HCT116 (cell line): ENCODE measurements around the gene GUK1. TPM values are rescaled to one million over a fixed set of nuclear protein-coding genes. Genes with fewer than 3 reads are reported as not detected.

Experiments used
- ATAC-seq: fragments of 200-7000 bp; cut with Tn5 transposase; 2 replicates; pipeline ENCODE4 v1.9.1; 2020; ENCODE audit warnings: mild to moderate bottlenecking, moderate library complexity
- BruUV-seq: library from RNA; stranded (reverse); fragments of 400-500 nt; replicated peaks from 2 replicates; lab custom pipeline; 2021; lab: Mats Ljungman, UMichigan
- CTCF ChIA-PET: fragments of 300-600 bp; sonication (Branson Sonifier 250); formaldehyde crosslinking; loops from one replicate; lab custom pipeline; 2021; ENCODE audit warnings: antibody characterized with exemption; lab: Charles Lee
- POLR2A ChIA-PET: fragments of 300-600, 350-600 bp; sonication (Branson Sonifier 250); formaldehyde crosslinking; loops from one replicate; lab custom pipeline; 2021; ENCODE audit warnings: antibody characterized with exemption; lab: Charles Lee
- RAD21 ChIA-PET, 2 experiments: fragments of 300-600 bp; sonication (Branson Sonifier 250); formaldehyde crosslinking; loops; one replicate each; lab custom pipeline; 2023; ENCODE audit warnings: low total read pairs in 2 of 2; ENCODE audit not compliant: uncharacterized antibody in 2 of 2, unreplicated experiment in 2 of 2, low non-redundant PET in 1 of 2; lab: Charles Lee
- DNase-seq: peaks from one replicate; pipeline ENCODE4 v3.0.0-alpha.2; 2010; ENCODE audit warnings: low read depth, low spot score
- H2AFZ ChIP-seq: fragments of 200-600 bp; shearing (Covaris generic), sonication (generic); 2 replicates; pipeline ENCODE4 v1.6.1; 2017; ENCODE audit warnings: low read depth, mixed run types, mixed read lengths, antibody characterized with exemption, low read length; ENCODE audit not compliant: poor library complexity, severe bottlenecking
- H3K27ac ChIP-seq: 2 replicates; pipeline ENCODE4 v1.5.1; 2012; ENCODE audit warnings: low read depth, low read length
- H3K27me3 ChIP-seq: fragments of 200-600 bp; sonication (generic); 2 replicates; pipeline ENCODE4 v1.6.1; 2016; ENCODE audit warnings: mixed run types, low read length, mixed read lengths; ENCODE audit not compliant: insufficient read depth
- H3K36me3 ChIP-seq, 2 experiments: fragments of 200-500 bp in 1 of 2; fragments of 200-600 bp in 1 of 2; sonication (Bioruptor generic) in 1 of 2; sonication (generic) in 1 of 2; 2 replicates each; pipeline versions ENCODE4 v1.5.1 to v1.6.1; 2014 to 2016; ENCODE audit warnings: low read length in 2 of 2, inconsistent platforms in 1 of 2, mixed read lengths in 1 of 2, mixed run types in 1 of 2; ENCODE audit not compliant: insufficient read depth in 2 of 2, control insufficient read depth in 1 of 2
- H3K4me1 ChIP-seq, 2 experiments: fragments of 200-600 bp in 1 of 2; sonication (generic) in 1 of 2; 2 replicates each; pipeline versions ENCODE4 v1.5.1 to v1.6.1; 2012 to 2017; ENCODE audit warnings: low read length in 2 of 2, inconsistent platforms in 1 of 2, mild to moderate bottlenecking in 1 of 2, mixed read lengths in 1 of 2, mixed run types in 1 of 2, moderate library complexity in 1 of 2; ENCODE audit not compliant: insufficient read depth in 2 of 2, control insufficient read depth in 1 of 2
- H3K4me2 ChIP-seq: fragments of 200-600 bp; sonication (generic); 2 replicates; pipeline ENCODE4 v1.6.1; 2017; ENCODE audit warnings: mixed run types, low read length, mixed read lengths
- H3K4me3 ChIP-seq, 2 experiments: fragments of 200-600 bp in 1 of 2; sonication (generic) in 1 of 2; replicated peaks in 1 of 2; 2 replicates each; pipeline ENCODE4 v1.5.1; 2011 to 2016; ENCODE audit warnings: low read length in 2 of 2, control low read depth in 1 of 2, low read depth in 1 of 2, mild to moderate bottlenecking in 1 of 2, mixed read lengths in 1 of 2, mixed run types in 1 of 2
- H3K79me2 ChIP-seq: fragments of 200-600 bp; sonication (generic); 2 replicates; pipeline ENCODE4 v1.6.1; 2017; ENCODE audit warnings: mild to moderate bottlenecking, mixed run types, low read length, moderate library complexity, mixed read lengths; ENCODE audit not compliant: insufficient read depth
- H3K9ac ChIP-seq: fragments of 200-600 bp; sonication (generic); 2 replicates; pipeline ENCODE4 v1.6.1; 2016; ENCODE audit warnings: low read length, mixed read lengths
- H3K9me2 ChIP-seq: fragments of 200-600 bp; sonication (generic), shearing (Covaris generic); 2 replicates; pipeline ENCODE4 v1.6.1; 2017; ENCODE audit warnings: mixed run types, mild to moderate bottlenecking, moderate library complexity; ENCODE audit not compliant: insufficient read depth
- H3K9me3 ChIP-seq, 2 experiments: fragments of 200-500 bp in 1 of 2; fragments of 200-600 bp in 1 of 2; sonication (Bioruptor generic) in 1 of 2; sonication (generic) in 1 of 2; 2 replicates each; pipeline ENCODE4 v1.6.1; 2014 to 2017; ENCODE audit warnings: low read length in 2 of 2, mixed read lengths in 2 of 2, inconsistent platforms in 1 of 2, low read depth in 1 of 2, mild to moderate bottlenecking in 1 of 2, mixed run types in 1 of 2, moderate library complexity in 1 of 2; ENCODE audit not compliant: control insufficient read depth in 1 of 2, insufficient read depth in 1 of 2
- H4K20me1 ChIP-seq: fragments of 200-600 bp; sonication (generic), shearing (Covaris generic); 2 replicates; pipeline ENCODE4 v1.6.1; 2017; ENCODE audit warnings: mixed run types, mild to moderate bottlenecking, moderate library complexity; ENCODE audit not compliant: insufficient read depth
- CBX3 ChIP-seq: IDR thresholded peaks from 2 replicates; pipeline ENCODE4 v1.6.1; 2012; ENCODE audit warnings: low read depth
- EGR1 ChIP-seq: IDR thresholded peaks from 2 replicates; pipeline ENCODE4 v1.6.1; 2012; ENCODE audit warnings: low read depth
- ELF1 ChIP-seq: IDR thresholded peaks from 2 replicates; pipeline ENCODE4 v1.6.1; 2012; ENCODE audit warnings: low read depth, borderline replicate concordance
- EZH2phosphoT487 ChIP-seq: fragments of 200-600 bp; IDR thresholded peaks from 2 replicates; pipeline ENCODE4 v1.6.1; 2018; ENCODE audit warnings: antibody characterized with exemption, borderline replicate concordance
- FOSL1 ChIP-seq: IDR thresholded peaks from 2 replicates; pipeline ENCODE4 v1.6.1; 2012; ENCODE audit warnings: low read depth
- POLR2AphosphoS5 ChIP-seq: IDR thresholded peaks from 2 replicates; pipeline ENCODE4 v1.6.1; 2011; ENCODE audit warnings: mild to moderate bottlenecking, low read depth, low read length, moderate library complexity
- RAD21 ChIP-seq: IDR thresholded peaks from 2 replicates; pipeline ENCODE4 v1.6.1; 2012; ENCODE audit warnings: low read depth, mild to moderate bottlenecking
- SIN3A ChIP-seq: IDR thresholded peaks from 2 replicates; pipeline ENCODE4 v1.6.1; 2012; ENCODE audit warnings: low read depth
- SRF ChIP-seq: IDR thresholded peaks from 2 replicates; pipeline ENCODE4 v1.6.1; 2012; ENCODE audit warnings: low read depth
- intact Hi-C: fragments of 100-400 bp; cut with micrococcal nuclease; formaldehyde crosslinking; loops from 2 replicates; pipeline ENCODE4 v1.10.0; 2022
- total RNA-seq: library from RNA; stranded (reverse); gene quantifications from one replicate; pipeline ENCODE4 v1.2.1, GENCODE V29; 2021; ENCODE audit not compliant: unreplicated experiment
- TF ChIP-seq, protein P1 (sequence below): IDR thresholded peaks from 2 replicates; pipeline ENCODE4 v1.6.1; 2012; ENCODE audit warnings: low read depth
- TF ChIP-seq, protein P2 (sequence below): IDR thresholded peaks from 2 replicates; pipeline ENCODE4 v1.6.1; 2011; ENCODE audit warnings: mild to moderate bottlenecking, low read length, moderate library complexity; ENCODE audit not compliant: insufficient replicate concordance; ENCODE audit errors: extremely low read depth
- TF ChIP-seq, protein P3 (sequence below), 3 experiments: fragments of 200-600 bp in 1 of 3; sonication (generic) in 1 of 3; IDR thresholded peaks in 2 of 3; conservative IDR thresholded peaks in 1 of 3; 2 replicates each; pipeline ENCODE4 v1.5.1; 2012 to 2017; ENCODE audit warnings: low read depth in 2 of 3, low read length in 2 of 3, antibody characterized with exemption in 1 of 3, borderline replicate concordance in 1 of 3, control low read depth in 1 of 3, mild to moderate bottlenecking in 1 of 3, mixed read lengths in 1 of 3, mixed run types in 1 of 3, moderate library complexity in 1 of 3; ENCODE audit not compliant: insufficient read depth in 1 of 3

Gene GUK1
- total RNA-seq, 1 experiment from 2014 or later, result 145 TPM

DNA sequence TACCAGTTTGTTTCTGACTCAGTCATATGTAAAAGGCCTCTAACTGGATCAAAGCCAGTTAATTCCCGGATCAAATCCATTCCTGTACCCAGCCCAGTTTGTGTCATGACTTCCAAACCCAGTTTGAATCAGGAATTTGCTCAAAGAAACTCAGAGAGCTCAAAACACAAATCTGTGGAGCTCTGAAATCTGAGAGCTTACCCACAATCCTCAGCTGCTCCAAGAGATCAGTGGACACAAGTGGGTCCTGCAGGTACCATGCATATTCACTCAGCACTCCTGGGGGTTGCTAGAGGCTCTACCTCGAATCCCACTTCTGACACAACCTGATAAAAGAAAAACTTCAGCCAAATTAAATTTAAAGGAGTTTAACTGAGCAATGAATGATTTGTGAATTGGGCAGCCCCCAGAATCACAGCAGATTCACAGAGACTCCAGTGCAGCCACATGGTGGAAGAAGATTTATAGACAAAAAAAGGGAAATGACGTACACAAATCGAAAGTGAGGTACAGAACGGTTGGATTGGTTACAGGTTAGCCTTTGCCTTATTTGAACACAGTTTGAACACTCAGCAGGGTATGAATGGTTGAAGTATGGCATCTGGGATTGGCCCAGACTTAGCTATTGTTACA is 19.1 kb upstream of the GUK1 start:
- H3K4me2 ChIP-seq, result no peak overlapping the region
- H3K27ac ChIP-seq, result no peak overlapping the region
- intact Hi-C loops, result no loop called here
- peaks cover 0 to 5% of the 10 kb centered on the region in 2 experiments; a peak in 2 of 4 replicates for H3K9me3 ChIP-seq
- no peaks in the 10 kb centered on the region for H3K9me2 ChIP-seq
- no peaks in the 10 kb centered on the region for H4K20me1 ChIP-seq
- ChIA-PET RAD21 (no interaction called here), CTCF (interaction anchor here (2.5 kb wide), 1 partner anchor 10 kb away, joined by 8 read pairs; no protein-coding TSS in a partner anchor), POLR2A (no interaction called here)
- H3K36me3 ChIP-seq, result no peaks in the 10 kb centered on the region
- BruUV-seq, result no TSS peak
- no peak overlapping the region for H2AFZ ChIP-seq
- TF ChIP-seq FOSL1, result no peak
- no peak for TF ChIP-seq EGR1
- no peak for TF ChIP-seq SRF
- no peak for TF ChIP-seq POLR2AphosphoS5
- TF ChIP-seq RAD21, result no peak
- TF ChIP-seq, protein P1, sequence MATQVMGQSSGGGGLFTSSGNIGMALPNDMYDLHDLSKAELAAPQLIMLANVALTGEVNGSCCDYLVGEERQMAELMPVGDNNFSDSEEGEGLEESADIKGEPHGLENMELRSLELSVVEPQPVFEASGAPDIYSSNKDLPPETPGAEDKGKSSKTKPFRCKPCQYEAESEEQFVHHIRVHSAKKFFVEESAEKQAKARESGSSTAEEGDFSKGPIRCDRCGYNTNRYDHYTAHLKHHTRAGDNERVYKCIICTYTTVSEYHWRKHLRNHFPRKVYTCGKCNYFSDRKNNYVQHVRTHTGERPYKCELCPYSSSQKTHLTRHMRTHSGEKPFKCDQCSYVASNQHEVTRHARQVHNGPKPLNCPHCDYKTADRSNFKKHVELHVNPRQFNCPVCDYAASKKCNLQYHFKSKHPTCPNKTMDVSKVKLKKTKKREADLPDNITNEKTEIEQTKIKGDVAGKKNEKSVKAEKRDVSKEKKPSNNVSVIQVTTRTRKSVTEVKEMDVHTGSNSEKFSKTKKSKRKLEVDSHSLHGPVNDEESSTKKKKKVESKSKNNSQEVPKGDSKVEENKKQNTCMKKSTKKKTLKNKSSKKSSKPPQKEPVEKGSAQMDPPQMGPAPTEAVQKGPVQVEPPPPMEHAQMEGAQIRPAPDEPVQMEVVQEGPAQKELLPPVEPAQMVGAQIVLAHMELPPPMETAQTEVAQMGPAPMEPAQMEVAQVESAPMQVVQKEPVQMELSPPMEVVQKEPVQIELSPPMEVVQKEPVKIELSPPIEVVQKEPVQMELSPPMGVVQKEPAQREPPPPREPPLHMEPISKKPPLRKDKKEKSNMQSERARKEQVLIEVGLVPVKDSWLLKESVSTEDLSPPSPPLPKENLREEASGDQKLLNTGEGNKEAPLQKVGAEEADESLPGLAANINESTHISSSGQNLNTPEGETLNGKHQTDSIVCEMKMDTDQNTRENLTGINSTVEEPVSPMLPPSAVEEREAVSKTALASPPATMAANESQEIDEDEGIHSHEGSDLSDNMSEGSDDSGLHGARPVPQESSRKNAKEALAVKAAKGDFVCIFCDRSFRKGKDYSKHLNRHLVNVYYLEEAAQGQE, result no peak
- TF ChIP-seq EZH2phosphoT487, result no peak
- TF ChIP-seq ELF1, result no peak
- TF ChIP-seq, protein P2, sequence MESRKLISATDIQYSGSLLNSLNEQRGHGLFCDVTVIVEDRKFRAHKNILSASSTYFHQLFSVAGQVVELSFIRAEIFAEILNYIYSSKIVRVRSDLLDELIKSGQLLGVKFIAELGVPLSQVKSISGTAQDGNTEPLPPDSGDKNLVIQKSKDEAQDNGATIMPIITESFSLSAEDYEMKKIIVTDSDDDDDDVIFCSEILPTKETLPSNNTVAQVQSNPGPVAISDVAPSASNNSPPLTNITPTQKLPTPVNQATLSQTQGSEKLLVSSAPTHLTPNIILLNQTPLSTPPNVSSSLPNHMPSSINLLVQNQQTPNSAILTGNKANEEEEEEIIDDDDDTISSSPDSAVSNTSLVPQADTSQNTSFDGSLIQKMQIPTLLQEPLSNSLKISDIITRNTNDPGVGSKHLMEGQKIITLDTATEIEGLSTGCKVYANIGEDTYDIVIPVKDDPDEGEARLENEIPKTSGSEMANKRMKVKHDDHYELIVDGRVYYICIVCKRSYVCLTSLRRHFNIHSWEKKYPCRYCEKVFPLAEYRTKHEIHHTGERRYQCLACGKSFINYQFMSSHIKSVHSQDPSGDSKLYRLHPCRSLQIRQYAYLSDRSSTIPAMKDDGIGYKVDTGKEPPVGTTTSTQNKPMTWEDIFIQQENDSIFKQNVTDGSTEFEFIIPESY, result no peak
- TF ChIP-seq CBX3, result no peak
- TF ChIP-seq, protein P3, sequence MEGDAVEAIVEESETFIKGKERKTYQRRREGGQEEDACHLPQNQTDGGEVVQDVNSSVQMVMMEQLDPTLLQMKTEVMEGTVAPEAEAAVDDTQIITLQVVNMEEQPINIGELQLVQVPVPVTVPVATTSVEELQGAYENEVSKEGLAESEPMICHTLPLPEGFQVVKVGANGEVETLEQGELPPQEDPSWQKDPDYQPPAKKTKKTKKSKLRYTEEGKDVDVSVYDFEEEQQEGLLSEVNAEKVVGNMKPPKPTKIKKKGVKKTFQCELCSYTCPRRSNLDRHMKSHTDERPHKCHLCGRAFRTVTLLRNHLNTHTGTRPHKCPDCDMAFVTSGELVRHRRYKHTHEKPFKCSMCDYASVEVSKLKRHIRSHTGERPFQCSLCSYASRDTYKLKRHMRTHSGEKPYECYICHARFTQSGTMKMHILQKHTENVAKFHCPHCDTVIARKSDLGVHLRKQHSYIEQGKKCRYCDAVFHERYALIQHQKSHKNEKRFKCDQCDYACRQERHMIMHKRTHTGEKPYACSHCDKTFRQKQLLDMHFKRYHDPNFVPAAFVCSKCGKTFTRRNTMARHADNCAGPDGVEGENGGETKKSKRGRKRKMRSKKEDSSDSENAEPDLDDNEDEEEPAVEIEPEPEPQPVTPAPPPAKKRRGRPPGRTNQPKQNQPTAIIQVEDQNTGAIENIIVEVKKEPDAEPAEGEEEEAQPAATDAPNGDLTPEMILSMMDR (IDR thresholded peaks at IDR 0.05 in 2 of 3, conservative IDR thresholded peaks at IDR 0.05 in 1 of 3; ENCODE audit: borderline replicate concordance in 1 of 3, insufficient read depth in 1 of 3, low read depth in 2 of 3, low read length in 2 of 3), result no peak
- no peak for TF ChIP-seq SIN3A
- no peak overlapping the region for H3K9ac ChIP-seq
- H3K4me1 ChIP-seq, result no peaks in the 10 kb centered on the region
- no peaks in the 10 kb centered on the region for H3K27me3 ChIP-seq
- ATAC-seq (no peak), DNase-seq (no peak)
- H3K79me2 ChIP-seq, result no peaks in the 10 kb centered on the region
- no peak overlapping the region for H3K4me3 ChIP-seq
